ENCODE results near the gene DDX27. TPM values are rescaled to one million over a fixed set of nuclear protein-coding genes. Genes with fewer than 3 reads are reported as not detected.

Gene DDX27
- total and polyA plus RNA-seq, 12 donors: 11.0 to 26.2 (median 13.2) TPM

GRCh38 chr20:49228676-49229075, 9.5 kb downstream of the DDX27 start:
- Histone ChIP-seq H3K36me3 (peaks cover 0 to 100% (median 80%) of the 10 kb centered on the region in 9 donors), H3K27me3 (no peaks in the 10 kb centered on the region), H3K27ac (no peak overlapping the region), H3K4me1 (peaks cover 0 to 12% (median 0%) of the 10 kb centered on the region in 9 donors), H3K4me3 (no peak overlapping the region), H3K9me3 (no peaks in the 10 kb centered on the region)
- intact Hi-C loops (cut with DNase I): no loop called here
- no peak for ATAC-seq
- TF ChIP-seq CTCF (IDR thresholded peaks at IDR 0.05): no peak
- DNase-seq: no peak
- WGBS, 2 donors: 90% methylated on average over 8 to 9 of the region's 9 CpGs

GRCh38 chr20:49229381-49229780, 10.2 kb downstream of the DDX27 start:
- H3K9me3 ChIP-seq: no peaks in the 10 kb centered on the region
- intact Hi-C loops (cut with DNase I): no loop called here
- H3K27ac ChIP-seq: no peak overlapping the region
- ATAC-seq (no peak), DNase-seq (no peak)
- WGBS, 2 donors: 89 to 96% methylated on average over 2 of the region's 2 CpGs
- H3K36me3 ChIP-seq: peaks cover 4 to 100% (median 80%) of the 10 kb centered on the region in 9 donors
- no peak for TF ChIP-seq CTCF (IDR thresholded peaks at IDR 0.05)
- peaks cover 0 to 12% (median 0%) of the 10 kb centered on the region in 9 donors for H3K4me1 ChIP-seq
- H3K27me3 ChIP-seq: no peaks in the 10 kb centered on the region
- H3K4me3 ChIP-seq: no peak overlapping the region

DNA sequence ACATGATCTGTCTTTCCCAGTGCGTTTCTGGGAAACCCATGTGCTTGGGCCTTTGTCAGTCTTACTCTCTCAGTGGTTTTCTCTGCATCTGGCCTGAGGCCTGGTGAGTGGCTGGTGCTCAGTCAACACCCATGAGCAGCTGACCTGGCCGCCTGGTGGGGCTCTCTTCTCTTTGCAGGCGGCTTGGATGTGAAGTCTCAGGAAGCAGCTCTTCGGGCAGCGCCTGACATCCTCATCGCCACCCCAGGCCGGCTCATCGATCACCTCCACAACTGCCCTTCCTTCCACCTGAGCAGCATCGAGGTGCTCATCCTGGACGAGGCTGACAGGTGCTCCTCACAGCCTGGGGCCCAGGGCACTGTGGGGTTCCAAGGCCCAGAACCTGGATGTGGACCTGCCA, 10.8 kb downstream of the DDX27 start:
- Histone ChIP-seq H3K27me3 (no peaks in the 10 kb centered on the region), H3K4me3 (no peak overlapping the region), H3K27ac (peak overlapping the region in 1 of 10 donors; percentile 52), H3K9me3 (no peaks in the 10 kb centered on the region), H3K4me1 (peaks cover 0 to 12% (median 0%) of the 10 kb centered on the region in 9 donors), H3K36me3 (peaks cover 8 to 100% (median 80%) of the 10 kb centered on the region in 9 donors)
- intact Hi-C loops (cut with DNase I): no loop called here
- ATAC-seq (no peak), DNase-seq (no peak)
- 91 to 92% methylated on average over 10 of the region's 10 CpGs for WGBS, 2 donors
- TF ChIP-seq CTCF (IDR thresholded peaks at IDR 0.05): no peak

- H3K27me3 ChIP-seq: no peaks in the 10 kb centered on the region
- H3K36me3 ChIP-seq: peaks cover 8 to 100% (median 79%) of the 10 kb centered on the region in 9 donors
- no peak overlapping the region for H3K4me3 ChIP-seq
- ATAC-seq (peak in 6 of 8 donors; percentile 19 to 76 (median 61)), DNase-seq (peak in 1 of 2 donors; percentile 27)
- no peak for TF ChIP-seq CTCF (IDR thresholded peaks at IDR 0.05)
- H3K27ac ChIP-seq: peak overlapping the region in 1 of 10 donors; percentile 52
- intact Hi-C loops (cut with DNase I): no loop called here
- WGBS, 2 donors: 67 to 74% methylated on average over 8 of the region's 8 CpGs
- peaks cover 0 to 12% (median 0%) of the 10 kb centered on the region in 9 donors for H3K4me1 ChIP-seq
- no peaks in the 10 kb centered on the region for H3K9me3 ChIP-seq
Observed at GRCh38 chr20:49230561-49231133, 11.4 kb downstream of the DDX27 start.
